Central memory CD8-positive, alpha-beta T cell (primary cell): ENCODE data around the gene LRRK2.
"Not testable (repeated sequence)": the region's sequence is repeated elsewhere in the genome, so short reads cannot be mapped to it uniquely, and the experiment has no call there.

Source experiments
- ATAC-seq: fragments of 150-1000 bp; cut with Tn5 transposase; replicated peaks from 2 replicates; pipeline ENCODE4 v1.10.0; 2022; ENCODE audit warnings: mild to moderate bottlenecking, moderate FRiP score, moderate number of reproducible peaks; ENCODE audit not compliant: poor library complexity, severe bottlenecking; ENCODE audit errors: extremely low read depth
- DNase-seq, 2 donors: peaks; one replicate each; pipeline ENCODE4 v3.0.0; 2021; ENCODE audit warnings: low spot score in 2 of 2
- H3K27ac Mint-ChIP-seq: one replicate; pipeline ENCODE4 v1.8.0; 2022; ENCODE audit warnings: low read depth, mild to moderate bottlenecking, moderate library complexity, mixed read lengths
- H3K27me3 Mint-ChIP-seq: one replicate; pipeline ENCODE4 v1.8.0; 2022; ENCODE audit warnings: mixed read lengths
- H3K36me3 Mint-ChIP-seq: one replicate; pipeline ENCODE4 v1.8.0; 2022; ENCODE audit warnings: mild to moderate bottlenecking, moderate library complexity, mixed read lengths; ENCODE audit not compliant: insufficient read depth
- H3K4me1 Mint-ChIP-seq: one replicate; pipeline ENCODE4 v1.8.0; 2022; ENCODE audit warnings: mixed read lengths
- H3K4me3 Mint-ChIP-seq: one replicate; pipeline ENCODE4 v1.8.0; 2022; ENCODE audit warnings: mild to moderate bottlenecking, moderate library complexity, mixed read lengths
- H3K9me3 Mint-ChIP-seq: one replicate; pipeline ENCODE4 v1.8.0; 2022; ENCODE audit warnings: mixed read lengths

Gene LRRK2

GRCh38 chr12:40198601-40199000 is 26.2 kb upstream of the LRRK2 start:
- Mint-ChIP-seq H3K27me3 (no peaks in the 10 kb centered on the region), H3K36me3 (peaks cover 2% of the 10 kb centered on the region), H3K9me3 (no peaks in the 10 kb centered on the region), H3K4me1 (no peaks in the 10 kb centered on the region), H3K27ac (no peak overlapping the region), H3K4me3 (no peak overlapping the region)
- DNase-seq = no peak
- no peak for ATAC-seq

DNA sequence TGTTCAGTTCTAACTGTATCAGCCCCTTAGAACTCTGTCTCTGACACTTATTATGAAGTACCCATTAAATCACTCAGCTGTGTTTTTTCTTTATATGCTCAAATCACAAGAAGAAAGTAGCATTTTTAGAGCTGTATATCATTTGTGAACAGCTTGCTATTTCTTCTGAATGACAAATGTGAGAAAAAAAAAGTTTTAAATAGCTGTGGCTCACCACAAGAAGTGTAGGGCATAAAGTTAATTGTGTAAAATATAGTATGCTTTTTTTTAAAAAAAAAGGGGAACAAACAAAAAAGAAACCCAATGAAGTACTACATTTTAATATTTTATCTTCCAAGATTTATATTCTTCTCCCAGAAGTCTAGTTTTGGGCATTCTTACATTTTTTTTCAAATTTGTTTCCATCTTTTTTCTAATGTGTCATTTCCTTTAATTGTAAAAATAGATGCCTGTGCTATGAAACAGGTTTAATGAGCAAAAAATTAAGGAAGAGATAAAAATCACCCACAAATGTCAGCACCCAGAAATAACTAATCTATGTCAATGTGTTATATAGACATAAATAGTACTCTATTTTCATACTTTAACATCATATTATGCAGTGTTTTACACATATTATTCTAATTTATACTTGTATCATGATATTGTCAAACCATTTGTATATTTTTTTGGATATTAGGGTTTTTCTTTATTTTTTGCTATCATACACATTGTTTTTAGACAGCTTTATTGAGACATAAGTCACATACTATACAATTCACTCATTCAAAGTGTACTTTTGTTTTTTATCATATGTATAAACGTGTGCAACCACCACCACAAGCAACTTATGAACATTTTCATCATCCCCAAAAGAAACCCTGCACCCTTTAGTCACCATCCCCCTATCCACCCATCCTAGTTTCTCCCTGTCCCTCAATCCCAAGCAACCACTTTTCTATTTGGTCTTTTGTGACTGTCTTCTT is 22.4 kb upstream of the LRRK2 start:
- ATAC-seq (no peak), DNase-seq (no peak)
- no peak overlapping the region for H3K4me3 Mint-ChIP-seq
- no peaks in the 10 kb centered on the region for H3K4me1 Mint-ChIP-seq
- no peaks in the 10 kb centered on the region for H3K9me3 Mint-ChIP-seq
- no peaks in the 10 kb centered on the region for H3K27me3 Mint-ChIP-seq
- H3K27ac Mint-ChIP-seq = no peak overlapping the region
- peaks cover 2% of the 10 kb centered on the region for H3K36me3 Mint-ChIP-seq

DNA sequence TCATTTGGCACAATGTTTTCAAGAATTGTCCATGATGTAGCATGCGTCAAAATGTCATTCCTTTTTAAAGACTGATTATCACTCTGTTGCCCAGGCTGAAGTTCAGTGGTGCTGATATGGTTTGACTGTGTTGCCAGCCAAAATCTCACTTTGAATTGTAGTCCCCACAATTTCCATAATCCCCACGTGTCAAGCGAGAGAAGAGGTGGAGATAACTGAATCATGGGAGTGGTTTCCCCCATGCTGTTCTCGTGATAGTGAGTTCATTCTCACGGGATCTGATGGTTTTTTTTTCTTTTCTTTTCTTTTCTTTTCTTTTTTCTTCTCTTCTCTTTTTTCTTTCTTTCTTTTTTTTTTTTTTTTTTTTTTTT is 21.8 kb upstream of the LRRK2 start:
- DNase-seq = no peak
- Mint-ChIP-seq H3K27ac (no peak overlapping the region), H3K4me3 (no peak overlapping the region), H3K27me3 (no peaks in the 10 kb centered on the region), H3K4me1 (no peaks in the 10 kb centered on the region), H3K36me3 (peaks cover 2% of the 10 kb centered on the region), H3K9me3 (no peaks in the 10 kb centered on the region)
- no peak for ATAC-seq

GRCh38 chr12:40204337-40204736 is 20.5 kb upstream of the LRRK2 start:
- H3K27ac Mint-ChIP-seq = no peak overlapping the region

DNA sequence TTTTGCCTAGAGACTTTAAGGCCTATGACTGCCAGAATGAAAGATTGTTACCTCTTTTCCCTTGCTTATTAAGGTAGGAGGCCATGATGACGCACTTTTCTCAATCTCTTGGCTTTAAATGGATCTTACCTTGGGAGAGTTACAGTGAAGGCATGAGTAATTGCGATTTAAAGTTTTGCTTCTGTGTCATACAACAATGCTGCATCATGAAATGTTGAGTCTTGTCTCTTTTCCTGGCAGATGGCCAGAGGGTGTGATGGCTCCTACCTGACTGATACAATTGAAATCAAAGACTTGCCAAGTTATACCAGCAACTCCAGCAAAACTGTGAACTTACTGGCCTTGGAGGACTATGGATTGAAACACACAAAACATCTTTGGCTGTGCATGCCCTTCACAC is 17.2 kb upstream of the LRRK2 start:
- Mint-ChIP-seq H3K9me3 (no peaks in the 10 kb centered on the region), H3K27me3 (no peaks in the 10 kb centered on the region), H3K36me3 (peaks cover 2% of the 10 kb centered on the region), H3K27ac (no peak overlapping the region), H3K4me1 (no peaks in the 10 kb centered on the region), H3K4me3 (no peak overlapping the region)
- ATAC-seq (no peak), DNase-seq (no peak)

More at GRCh38 chr12:40204337-40204736, 20.5 kb upstream of the LRRK2 start:
- Mint-ChIP-seq H3K27me3 (no peaks in the 10 kb centered on the region), H3K9me3 (no peaks in the 10 kb centered on the region), H3K36me3 (peaks cover 2% of the 10 kb centered on the region), H3K4me3 (no peak overlapping the region), H3K4me1 (no peaks in the 10 kb centered on the region)
- ATAC-seq (no peak), DNase-seq (no peak)

DNA sequence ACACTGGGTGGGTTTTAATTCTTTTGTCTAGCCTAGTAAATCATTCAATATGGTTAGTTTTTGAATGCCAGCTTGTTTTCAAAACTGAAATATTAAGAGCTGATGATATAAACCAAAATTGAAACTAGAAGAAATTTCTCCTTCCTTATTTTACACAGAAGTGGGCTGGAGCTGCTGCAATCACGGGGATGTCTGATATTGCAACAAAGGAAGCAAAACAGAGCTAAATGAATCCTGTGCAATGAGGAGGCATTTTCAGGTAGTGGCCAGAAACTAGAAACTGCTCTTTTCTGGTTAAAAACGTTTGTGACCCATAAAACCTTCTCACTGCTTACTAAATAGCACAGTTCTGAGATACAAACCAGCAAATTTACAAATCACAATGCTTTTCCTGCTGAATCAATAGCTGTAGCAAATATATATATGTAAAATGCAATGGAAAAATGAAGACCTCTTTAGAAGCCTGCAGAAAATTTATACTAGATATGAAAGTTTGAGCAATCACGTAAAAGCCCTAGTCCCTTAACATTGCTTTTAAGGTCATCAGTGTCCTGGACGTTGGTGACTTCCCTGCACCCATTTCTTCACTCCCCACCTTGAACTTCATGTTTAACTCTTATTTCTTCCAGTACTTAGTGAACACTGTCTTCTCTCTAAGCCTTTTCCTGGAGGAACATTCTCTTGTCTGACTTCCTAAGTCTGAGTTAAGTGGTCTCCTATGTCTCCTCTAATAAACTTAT is 15.9 kb upstream of the LRRK2 start:
- H3K36me3 Mint-ChIP-seq = no peaks in the 10 kb centered on the region
- no peaks in the 10 kb centered on the region for H3K9me3 Mint-ChIP-seq
- H3K27ac Mint-ChIP-seq = no peak overlapping the region
- DNase-seq = no peak
- H3K4me3 Mint-ChIP-seq = no peak overlapping the region
- no peaks in the 10 kb centered on the region for H3K4me1 Mint-ChIP-seq
- H3K27me3 Mint-ChIP-seq = no peaks in the 10 kb centered on the region
- no peak for ATAC-seq

- Mint-ChIP-seq H3K27ac (no peak overlapping the region), H3K27me3 (no peaks in the 10 kb centered on the region), H3K4me3 (no peak overlapping the region), H3K36me3 (no peaks in the 10 kb centered on the region), H3K4me1 (no peaks in the 10 kb centered on the region), H3K9me3 (no peaks in the 10 kb centered on the region)
- DNase-seq = no peak
- ATAC-seq = no peak
These were observed 14.9 kb upstream of the LRRK2 start for GRCh38 chr12:40209886-40210285.

- not testable (repeated sequence) for ATAC-seq, H3K4me1 Mint-ChIP-seq, DNase-seq, H3K27me3 Mint-ChIP-seq, H3K9me3 Mint-ChIP-seq, H3K36me3 Mint-ChIP-seq, H3K4me3 Mint-ChIP-seq, H3K27ac Mint-ChIP-seq
These were observed 13.6 kb upstream of the LRRK2 start for GRCh38 chr12:40211186-40211585.

- Mint-ChIP-seq H3K4me1 (no peaks in the 10 kb centered on the region), H3K4me3 (no peak overlapping the region), H3K36me3 (no peaks in the 10 kb centered on the region), H3K27ac (no peak overlapping the region), H3K27me3 (no peaks in the 10 kb centered on the region), H3K9me3 (no peaks in the 10 kb centered on the region)
- DNase-seq (no peak), ATAC-seq (no peak)
These were observed 12.2 kb upstream of the LRRK2 start for GRCh38 chr12:40212566-40212965.

GRCh38 chr12:40215982-40216381 is 8.8 kb upstream of the LRRK2 start:
- DNase-seq (no peak), ATAC-seq (no peak)
- H3K27me3 Mint-ChIP-seq = no peaks in the 10 kb centered on the region
- no peaks in the 10 kb centered on the region for H3K4me1 Mint-ChIP-seq
- no peaks in the 10 kb centered on the region for H3K9me3 Mint-ChIP-seq
- no peak overlapping the region for H3K4me3 Mint-ChIP-seq
- H3K27ac Mint-ChIP-seq = no peak overlapping the region
- H3K36me3 Mint-ChIP-seq = no peaks in the 10 kb centered on the region

GRCh38 chr12:40216516-40217288 is 8.1 kb upstream of the LRRK2 start:
- H3K4me3 Mint-ChIP-seq = no peak overlapping the region
- ATAC-seq (no peak), DNase-seq (no peak)
- H3K36me3 Mint-ChIP-seq = no peaks in the 10 kb centered on the region
- no peaks in the 10 kb centered on the region for H3K4me1 Mint-ChIP-seq
- H3K27ac Mint-ChIP-seq = no peak overlapping the region
- no peaks in the 10 kb centered on the region for H3K27me3 Mint-ChIP-seq
- no peaks in the 10 kb centered on the region for H3K9me3 Mint-ChIP-seq

GRCh38 chr12:40219760-40220159 is 5.0 kb upstream of the LRRK2 start:
- Mint-ChIP-seq H3K4me1 (no peaks in the 10 kb centered on the region), H3K27ac (no peak overlapping the region)

More at GRCh38 chr12:40219760-40220159, 5.0 kb upstream of the LRRK2 start:
- H3K27me3 Mint-ChIP-seq = peaks cover 16% of the 10 kb centered on the region
- no peak for ATAC-seq
- H3K4me3 Mint-ChIP-seq = no peak overlapping the region
- DNase-seq = no peak
- no peaks in the 10 kb centered on the region for H3K9me3 Mint-ChIP-seq
- no peaks in the 10 kb centered on the region for H3K36me3 Mint-ChIP-seq
